H1 (cell line): ENCODE results near the gene POLR2A. TPM values are rescaled to one million over a fixed set of nuclear protein-coding genes. Genes with fewer than 3 reads are reported as not detected.
A peak's percentile ranks its signal among the peaks of the same experiment; 100 is the strongest.

Source experiments
- CTCF ChIA-PET: fragments of 300-600 bp; sonication (Branson Sonifier 250); formaldehyde crosslinking; loops from one replicate; lab custom pipeline; 2021; ENCODE audit not compliant: partially characterized antibody; lab: Charles Lee
- POLR2A ChIA-PET: fragments of 300-600 bp; sonication (Branson Sonifier 250); formaldehyde crosslinking; loops from one replicate; lab custom pipeline; 2021; ENCODE audit warnings: inconsistent platforms; ENCODE audit not compliant: partially characterized antibody; lab: Charles Lee
- DNase-seq, 2 experiments: peaks; one replicate each; pipeline versions ENCODE4 v3.0.0 to v3.0.0-alpha.2; 2010 to 2022; ENCODE audit warnings: low spot score in 2 of 2, low read depth in 1 of 2, mixed read lengths in 1 of 2
- FAIRE-seq: peaks from 2 replicates; lab custom pipeline; 2011; peaks lifted over from hg19 to GRCh38; lab: Jason Lieb, UNC
- H2AFZ ChIP-seq: 2 replicates; pipeline ENCODE4 v1.8.1; 2012; ENCODE audit warnings: low read length, inconsistent platforms
- H2AK5ac ChIP-seq: 2 replicates; pipeline ENCODE4 v1.6.1; 2013; ENCODE audit warnings: low read depth, low read length
- H2BK120ac ChIP-seq: replicated peaks from 2 replicates; pipeline ENCODE3; 2013; ENCODE audit warnings: low read depth, low read length, inconsistent platforms
- H2BK12ac ChIP-seq: 2 replicates; pipeline ENCODE4 v1.6.1; 2013; ENCODE audit warnings: low read depth, low read length
- H2BK15ac ChIP-seq: 2 replicates; pipeline ENCODE4 v1.6.1; 2013; ENCODE audit warnings: low read length
- H2BK20ac ChIP-seq: 2 replicates; pipeline ENCODE4 v1.6.1; 2013; ENCODE audit warnings: low read length
- H2BK5ac ChIP-seq: 2 replicates; pipeline ENCODE4 v1.6.1; 2013; ENCODE audit warnings: low read depth, low read length
- H3K14ac ChIP-seq: 2 replicates; pipeline ENCODE4 v1.6.1; 2013; ENCODE audit warnings: inconsistent platforms; ENCODE audit not compliant: insufficient read length
- H3K18ac ChIP-seq: 2 replicates; pipeline ENCODE4 v1.6.1; 2013; ENCODE audit warnings: low read length; ENCODE audit errors: extremely low read depth
- H3K23ac ChIP-seq: 2 replicates; pipeline ENCODE4 v1.6.1; 2013; ENCODE audit warnings: inconsistent platforms; ENCODE audit not compliant: insufficient read length
- H3K23me2 ChIP-seq: 2 replicates; pipeline ENCODE4 v1.6.1; 2013; ENCODE audit warnings: low read depth, low read length
- H3K27ac ChIP-seq: 2 replicates; pipeline ENCODE4 v1.6.1; 2011; ENCODE audit warnings: low read depth, low read length, inconsistent platforms
- H3K27me3 ChIP-seq, 4 experiments: replicated peaks in 1 of 4; 1 replicate in 1 of 4; 2 replicates in 3 of 4; pipeline versions ENCODE4 v1.6.1 to v1.8.1; 2011 to 2013; ENCODE audit warnings: low read length in 3 of 4, mild to moderate bottlenecking in 3 of 4, inconsistent platforms in 2 of 4, mixed read lengths in 2 of 4, moderate library complexity in 1 of 4; ENCODE audit not compliant: control insufficient read depth in 3 of 4, insufficient read depth in 3 of 4; ENCODE audit errors: extremely low read depth in 1 of 4
- H3K36me3 ChIP-seq, 4 experiments: 2 replicates each; pipeline versions ENCODE4 v1.6.1 to v1.8.1; 2011 to 2013; ENCODE audit warnings: mild to moderate bottlenecking in 4 of 4, low read length in 3 of 4, moderate library complexity in 2 of 4, control low read depth in 1 of 4, inconsistent platforms in 1 of 4; ENCODE audit not compliant: insufficient read depth in 4 of 4, control insufficient read depth in 2 of 4
- H3K4ac ChIP-seq: replicated peaks from 2 replicates; pipeline ENCODE3; 2013; ENCODE audit warnings: low read length, low read depth, mixed read lengths, inconsistent platforms; ENCODE audit not compliant: insufficient read length
- H3K4me1 ChIP-seq, 4 experiments: replicated peaks in 1 of 4; 1 replicate in 1 of 4; 2 replicates in 3 of 4; pipeline versions ENCODE4 v1.6.1 to v1.8.1; 2011 to 2013; ENCODE audit warnings: low read length in 3 of 4, inconsistent platforms in 2 of 4, mixed read lengths in 1 of 4; ENCODE audit not compliant: insufficient read depth in 4 of 4, control insufficient read depth in 3 of 4
- H3K4me2 ChIP-seq, 2 experiments: 2 replicates each; pipeline versions ENCODE4 v1.6.1 to v1.8.1; 2011 to 2013; ENCODE audit warnings: low read depth in 2 of 2, low read length in 2 of 2, control low read depth in 1 of 2, inconsistent platforms in 1 of 2, mild to moderate bottlenecking in 1 of 2; ENCODE audit not compliant: insufficient read depth in 1 of 2
- H3K4me3 ChIP-seq, 4 experiments: fragments of 200-600, 300-600 bp in 1 of 4; sonication (generic), shearing (Covaris generic), sonication (Bioruptor Twin) in 1 of 4; 2 replicates each; pipeline versions ENCODE4 v1.5.1 to v1.8.1; 2011 to 2016; ENCODE audit warnings: low read length in 4 of 4, low read depth in 3 of 4, control low read depth in 2 of 4, inconsistent platforms in 2 of 4, mild to moderate bottlenecking in 2 of 4, mixed read lengths in 1 of 4, moderate library complexity in 1 of 4; ENCODE audit not compliant: insufficient read depth in 2 of 4; ENCODE audit errors: extremely low read depth in 1 of 4
- H3K56ac ChIP-seq: replicated peaks from 2 replicates; pipeline ENCODE3; 2013; ENCODE audit warnings: low read depth, mild to moderate bottlenecking, mixed read lengths, low read length, inconsistent platforms; ENCODE audit not compliant: insufficient read length
- H3K79me1 ChIP-seq: 2 replicates; pipeline ENCODE4 v1.6.1; 2013; ENCODE audit warnings: low read depth, low read length, control low read depth
- H3K79me2 ChIP-seq, 2 experiments: 2 replicates each; pipeline versions ENCODE4 v1.6.1 to v1.8.1; 2012 to 2013; ENCODE audit warnings: low read length in 2 of 2, mild to moderate bottlenecking in 2 of 2, inconsistent platforms in 1 of 2; ENCODE audit not compliant: insufficient read depth in 2 of 2, control insufficient read depth in 1 of 2
- H3K9ac ChIP-seq, 4 experiments: replicated peaks in 1 of 4; 1 replicate in 1 of 4; 2 replicates in 3 of 4; pipeline versions ENCODE4 v1.6.1 to v1.8.1; 2011 to 2013; ENCODE audit warnings: low read depth in 3 of 4, low read length in 3 of 4, control low read depth in 2 of 4, mild to moderate bottlenecking in 2 of 4, moderate library complexity in 2 of 4, inconsistent platforms in 1 of 4; ENCODE audit errors: extremely low read depth in 1 of 4
- H3K9me3 ChIP-seq, 2 experiments: 2 replicates each; pipeline versions ENCODE4 v1.6.1 to v1.8.1; 2012 to 2013; ENCODE audit warnings: mild to moderate bottlenecking in 2 of 2, moderate library complexity in 2 of 2, control low read depth in 1 of 2, inconsistent platforms in 1 of 2, low read depth in 1 of 2, low read length in 1 of 2, mixed read lengths in 1 of 2; ENCODE audit not compliant: insufficient read depth in 2 of 2
- H4K20me1 ChIP-seq, 2 experiments: replicated peaks in 1 of 2; 2 replicates each; pipeline versions ENCODE3 to v1.8.1; 2011 to 2013; ENCODE audit warnings: inconsistent platforms in 2 of 2, low read length in 2 of 2, mild to moderate bottlenecking in 1 of 2; ENCODE audit not compliant: insufficient read depth in 2 of 2, control insufficient read depth in 1 of 2
- H4K5ac ChIP-seq: 2 replicates; pipeline ENCODE4 v1.6.1; 2013; ENCODE audit warnings: low read length, low read depth, mixed read lengths, inconsistent platforms; ENCODE audit not compliant: insufficient read length
- H4K8ac ChIP-seq: 2 replicates; pipeline ENCODE4 v1.8.0; 2013; ENCODE audit warnings: mild to moderate bottlenecking, moderate library complexity, low read length, inconsistent platforms; ENCODE audit not compliant: insufficient read depth; ENCODE audit errors: extremely low read depth
- H4K91ac ChIP-seq: replicated peaks from 2 replicates; pipeline ENCODE3; 2013; ENCODE audit warnings: low read length, mixed read lengths, inconsistent platforms; ENCODE audit not compliant: insufficient read length
- CREB1 ChIP-seq: IDR thresholded peaks from 2 replicates; pipeline ENCODE4 v1.6.1; 2012; ENCODE audit warnings: inconsistent platforms
- CTBP2 ChIP-seq: IDR thresholded peaks from 2 replicates; pipeline ENCODE4 v1.7.0; 2011; ENCODE audit warnings: borderline replicate concordance, mild to moderate bottlenecking, moderate library complexity, mixed read lengths, low read length; ENCODE audit not compliant: insufficient read depth, insufficient read length
- HDAC2 ChIP-seq, 2 experiments: fragments of 300-600 bp in 1 of 2; sonication (generic) in 1 of 2; IDR thresholded peaks; 2 replicates each; pipeline ENCODE4 v1.6.1; 2011 to 2012; ENCODE audit warnings: low read depth in 2 of 2, low read length in 2 of 2, mild to moderate bottlenecking in 2 of 2, moderate library complexity in 2 of 2, borderline replicate concordance in 1 of 2, inconsistent platforms in 1 of 2
- JUND ChIP-seq: IDR thresholded peaks from 2 replicates; pipeline ENCODE4 v1.6.1; 2011; ENCODE audit warnings: mild to moderate bottlenecking, improper control_type of control experiment, low read length
- KDM5A ChIP-seq: fragments of 200-600 bp; IDR thresholded peaks from 2 replicates; pipeline ENCODE4 v1.7.1; 2012; ENCODE audit warnings: mild to moderate bottlenecking, low read length, inconsistent platforms, mixed read lengths
- MAFK ChIP-seq: IDR thresholded peaks from 2 replicates; pipeline ENCODE4 v1.6.1; 2012; ENCODE audit warnings: low read depth, mild to moderate bottlenecking, improper control_type of control experiment, low read length
- POLR2AphosphoS5 ChIP-seq: IDR thresholded peaks from 2 replicates; pipeline ENCODE4 v1.6.1; 2011; ENCODE audit warnings: low read depth, low read length
- TAF1 ChIP-seq: IDR thresholded peaks from 2 replicates; pipeline ENCODE4 v1.6.1; 2011; ENCODE audit warnings: mild to moderate bottlenecking, low read depth, low read length
- TCF12 ChIP-seq: IDR thresholded peaks from 2 replicates; pipeline ENCODE4 v1.6.1; 2011; ENCODE audit warnings: low read depth, mild to moderate bottlenecking, low read length
- ZNF274 ChIP-seq: IDR thresholded peaks from 2 replicates; pipeline ENCODE4 v1.7.0; 2012; ENCODE audit warnings: low read length, borderline replicate concordance; ENCODE audit errors: extremely low read depth
- WGBS, 2 experiments: shearing (Covaris generic) in 1 of 2; methylation state at CpG; one replicate each; pipeline versions ENCODE4 v1.1.6 to v1.1.7; 2013 to 2015; ENCODE audit warnings: low lambda C conversion rate in 2 of 2, mixed read lengths in 2 of 2, inconsistent platforms in 1 of 2, low coverage in 1 of 2, missing lambda C conversion rate in 1 of 2; ENCODE audit not compliant: insufficient replicate concordance in 2 of 2, insufficient coverage in 1 of 2, insufficient read length in 1 of 2; ENCODE audit errors: extremely low coverage in 1 of 2, missing lambda C conversion rate in 1 of 2; 5-methylcytosine and 5-hydroxymethylcytosine counted together
- polyA plus RNA-seq, 7 experiments: library from polyadenylated mRNA; depleted of rRNA in 3 of 7; stranded (reverse) in 5 of 7; unstranded in 2 of 7; fragments of >200 nt in 5 of 7; fragments of 200-250 nt in 2 of 7; gene quantifications; 1 replicate in 5 of 7; 2 replicates in 1 of 7; 4 replicates in 1 of 7; pipeline versions ENCODE4 v1.2.1 to v1.2.3, GENCODE V29; 2011 to 2013; ENCODE audit warnings: missing spikeins in 2 of 7, mixed read lengths in 2 of 7
- total RNA-seq: library from RNA; stranded (reverse); fragmentation: NEBNext Ultra II Directional; extraction: Animal tissue kit (Norgen Biotek cat#: 25700); gene quantifications from 2 replicates; pipeline ENCODE4 v1.2.1, GENCODE V29; 2021

Gene POLR2A
- total and polyA plus RNA-seq, 2 of the 8 experiments (the other 6 are each of a cell fraction or from before 2014, with no cell fraction given) = 26.8 to 150 TPM

DNA sequence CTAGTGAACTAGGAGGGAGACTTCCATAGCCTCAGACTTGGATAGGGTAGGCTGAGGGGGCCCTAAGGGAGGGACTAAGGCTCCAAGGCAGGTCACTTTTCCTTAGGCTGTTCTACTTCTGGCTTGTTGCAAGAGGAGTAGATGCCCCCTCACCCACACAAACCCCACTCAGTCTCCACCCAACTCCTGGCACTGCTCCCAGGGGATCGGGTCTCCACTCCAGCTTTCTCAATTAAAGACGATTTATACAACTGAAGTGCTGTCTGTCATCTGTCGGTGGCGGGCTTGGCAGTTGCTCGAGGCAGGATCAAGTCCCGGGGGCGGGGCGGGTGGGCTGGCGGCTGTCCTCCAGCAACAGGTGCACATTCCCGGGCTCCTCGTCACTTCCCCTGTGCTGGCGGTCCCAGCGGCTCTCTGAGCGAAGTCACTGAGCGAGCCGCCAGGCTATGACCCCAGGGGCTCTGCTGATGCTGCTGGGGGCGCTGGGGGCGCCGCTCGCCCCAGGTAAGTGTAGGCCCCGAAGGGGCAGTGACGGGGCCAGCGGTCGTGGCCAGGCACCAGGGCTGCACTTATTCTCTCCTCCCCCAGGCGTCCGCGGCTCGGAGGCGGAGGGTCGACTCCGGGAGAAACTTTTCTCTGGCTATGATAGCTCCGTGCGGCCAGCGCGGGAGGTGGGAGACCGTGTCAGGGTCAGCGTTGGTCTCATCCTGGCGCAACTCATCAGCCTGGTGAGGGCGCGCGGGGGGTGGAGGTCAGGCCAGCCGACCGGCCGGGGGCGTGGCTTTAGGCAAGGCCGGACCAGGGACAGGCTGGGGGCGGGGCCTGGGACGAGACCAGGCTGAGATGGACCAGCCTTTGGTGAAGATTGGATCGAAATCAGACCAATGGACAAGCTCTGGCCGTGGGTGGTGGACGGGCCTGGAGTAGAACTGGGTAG is 39.2 kb upstream of the POLR2A start, which contains the start of gene CHRNB1:
Gene CHRNB1, plus strand, starts transcription at position 380 of the 937 bp plus-strand sequence. Its CDS starts 67 bp downstream, at position 447.
- Histone ChIP-seq H2BK5ac (peak within 1 kb of the TSS; percentile 90; the same call in 1 of the 2 replicates), H2BK120ac (no peak within 1 kb of the TSS), H3K9me3 (no peaks in the 10 kb centered on the region), H3K36me3 (no peaks in the 10 kb centered on the region), H3K79me2 (no peaks in the 10 kb centered on the region), H2AK5ac (no peak within 1 kb of the TSS), H3K9ac (peak within 1 kb of the TSS in 3 of 4 experiments; percentile 9 to 72 (median 34); a peak in 4 of 7 replicates), H3K18ac (peak within 1 kb of the TSS; percentile 99), H4K5ac (peak within 1 kb of the TSS; percentile 96), H3K79me1 (no peaks in the 10 kb centered on the region), H4K91ac (peak within 1 kb of the TSS; percentile 97), H3K23me2 (peaks cover 12% of the 10 kb centered on the region; the same call in 1 of the 2 replicates), H3K14ac (no peak within 1 kb of the TSS), H3K4ac (no peak within 1 kb of the TSS), H2BK15ac (0 out of 2 replicates have a peak within 1 kb of the TSS, but pooled peaks have one; percentile 72), H2BK20ac (peak within 1 kb of the TSS; percentile 48; the same call in 1 of the 2 replicates), H3K56ac (peak within 1 kb of the TSS; percentile 64), H3K23ac (no peak within 1 kb of the TSS), H4K20me1 (no peaks in the 10 kb centered on the region), H3K4me2 (peak within 1 kb of the TSS; percentile 71 to 77), H4K8ac (no peak within 1 kb of the TSS), H3K27ac (peak within 1 kb of the TSS; percentile 47; the same call in 1 of the 2 replicates), H3K4me3 (peak within 1 kb of the TSS; percentile 39 to 73 (median 66)), H3K27me3 (peaks cover 0 to 8% (median 6%) of the 10 kb centered on the region in 4 experiments; a peak in 6 of 7 replicates), H2BK12ac (peak within 1 kb of the TSS; percentile 84), H2AFZ (no peak within 1 kb of the TSS; the same call in 1 of the 2 replicates), H3K4me1 (peaks cover 3 to 17% (median 13%) of the 10 kb centered on the region in 4 experiments)
- FAIRE-seq (no peak), DNase-seq (peak in 1 of 2 experiments; percentile 94)
- CTCF ChIA-PET = interaction anchor here (0.8 to 5.4 kb wide), 17 partner anchors 8 to 268 kb away, joined by 3 to 26 read pairs (median 3); partner anchors contain the start of genes MPDU1, TMEM102, TMEM95 and TNFSF13
- POLR2A ChIA-PET = interaction anchor here (0.7 to 15.5 kb wide), 15 partner anchors 9 to 225 kb away, joined by 3 to 339 read pairs (median 4); partner anchors contain the start of genes NEURL4, POLR2A, SLC35G6 and TMEM102
- WGBS, 2 experiments = 2% methylated on average over 46 of the region's 51 CpGs; no CpG with 5 or more reads in 1 of the 2 experiments
- TF ChIP-seq TAF1 = no peak
- TF ChIP-seq POLR2AphosphoS5 = no peak
- TF ChIP-seq ZNF274 = no peak
- TF ChIP-seq JUND = 0 out of 2 replicates have a peak, but pooled peaks have one; percentile 15
- TF ChIP-seq TCF12 = no peak
- peak; percentile 25 for TF ChIP-seq CTBP2
- TF ChIP-seq HDAC2 (IDR thresholded peaks at IDR 0.05; ENCODE audit: borderline replicate concordance in 1 of 2, low read depth in 2 of 2, low read length in 2 of 2) = 0 out of 4 replicates have a peak, but pooled peaks of 1 of the 2 experiments have one; percentile 30
- no peak for TF ChIP-seq KDM5A
- TF ChIP-seq MAFK = no peak
- peak; percentile 39; the same call in 1 of the 2 replicates for TF ChIP-seq CREB1
